ENCODE results near the gene GGA2. TPM values are rescaled to one million over a fixed set of nuclear protein-coding genes. Genes with fewer than 3 reads are reported as not detected.

GGA2 gene
- total RNA-seq, 4 donors from 2014 or later, result 21.7 to 51.8 (median 36.9) TPM

- in situ Hi-C loops (cut with MboI; ENCODE audit: low pct_ligation_motif_present in 1 of 4, low pct_unique_long_range_greater_than_20kb in 1 of 4, low sequenced_read_pairs in 3 of 4), result no loop called here
- WGBS, 2 donors (ENCODE audit: low coverage in 1 of 2), result 80 to 86% methylated on average over 1 to 7 of the region's 7 CpGs
Observed at GRCh38 chr16:23416816-23417215, 93.5 kb downstream of the GGA2 start.

GRCh38 chr16:23414731-23415130, 95.6 kb downstream of the GGA2 start:
- Histone ChIP-seq H3K9me3 (no peaks in the 10 kb centered on the region), H3K4me1 (peaks cover 0 to 7% (median under 1%) of the 10 kb centered on the region in 4 donors), H3K4me3 (no peak overlapping the region), H3K36me3 (peaks cover 0 to 29% (median 4%) of the 10 kb centered on the region in 4 donors), H3K27me3 (no peaks in the 10 kb centered on the region), H3K27ac (no peak overlapping the region)
- TF ChIP-seq POLR2A (IDR thresholded peaks at IDR 0.05), result no peak
- TF ChIP-seq CTCF (IDR thresholded peaks at IDR 0.05), result no peak
- TF ChIP-seq POLR2AphosphoS5 (IDR thresholded peaks at IDR 0.05), result no peak
- TF ChIP-seq EP300 (IDR thresholded peaks at IDR 0.05; ENCODE audit: low read depth), result no peak
- in situ Hi-C loops (cut with MboI; ENCODE audit: low pct_ligation_motif_present in 1 of 4, low pct_unique_long_range_greater_than_20kb in 1 of 4, low sequenced_read_pairs in 3 of 4), result no loop called here
- 95 to 100% methylated on average over 2 to 6 of the region's 6 CpGs for whole genome bisulfite sequencing, 2 donors (ENCODE audit: low coverage in 1 of 2)
- DNase-seq, result no peak
- intact Hi-C loops (cut with DNase I; ENCODE audit: low total_unique reads), result no loop called here

More at GRCh38 chr16:23416816-23417215, 93.5 kb downstream of the GGA2 start:
- no peak for TF ChIP-seq POLR2A (IDR thresholded peaks at IDR 0.05)
- TF ChIP-seq POLR2AphosphoS5 (IDR thresholded peaks at IDR 0.05), result no peak
- no peak for TF ChIP-seq EP300 (IDR thresholded peaks at IDR 0.05; ENCODE audit: low read depth)
- H3K4me1 ChIP-seq, result peaks cover 0 to 6% (median 0%) of the 10 kb centered on the region in 4 donors
- H3K36me3 ChIP-seq, result peaks cover 0 to 29% (median 4%) of the 10 kb centered on the region in 4 donors
- no peaks in the 10 kb centered on the region for H3K9me3 ChIP-seq
- intact Hi-C loops (cut with DNase I; ENCODE audit: low total_unique reads), result no loop called here
- no peak for DNase-seq
- no peak overlapping the region for H3K27ac ChIP-seq
- no peaks in the 10 kb centered on the region for H3K27me3 ChIP-seq
- no peak overlapping the region for H3K4me3 ChIP-seq

Small RNAs within 50 kb of the gene (small RNA-seq; reads per million reads assigned to genes)
- 0 reads per million in 4 donors for gene RF00072

Other genes starting within 250 kb of the GGA2 start
- 100 to 1,000 TPM; 142 to 729 (median 556) TPM for gene SCNN1B, start 208.2 kb downstream of the GGA2 start, total RNA-seq
- gene COG7, start 57.3 kb downstream of the GGA2 start, total RNA-seq, result 100 to 1,000 TPM in 1 of 4 donors, 10 to 100 TPM in 3; 37.1 to 121 (median 54.6) TPM
- 10 to 100 TPM in 3 of 4 donors, 1 to 10 TPM in 1; 9.4 to 88.2 (median 14.3) TPM for gene EARS2, start 46.9 kb upstream of the GGA2 start, total RNA-seq
- gene UBFD1, start 47.2 kb upstream of the GGA2 start, total RNA-seq, result 100 to 1,000 TPM in 2 of 4 donors, 10 to 100 TPM in 2; 34.3 to 186 (median 80.6) TPM
- 100 to 1,000 TPM in 2 of 4 donors, 10 to 100 TPM in 2; 73.3 to 142 (median 108) TPM for gene NDUFAB1, start 85.8 kb upstream of the GGA2 start, total RNA-seq
- gene PALB2, start 130.8 kb upstream of the GGA2 start, total RNA-seq, result 10 to 100 TPM in 1 of 4 donors, 1 to 10 TPM in 3; 1.4 to 10.6 (median 8.0) TPM
- gene DCTN5, start 131.0 kb upstream of the GGA2 start, total RNA-seq, result 10 to 100 TPM in 3 of 4 donors, 1 to 10 TPM in 1; 8.0 to 52.2 (median 37.5) TPM
- gene PLK1, start 168.4 kb upstream of the GGA2 start, total RNA-seq, result 10 to 100 TPM in 1 of 4 donors, 1 to 10 TPM in 3; 1.5 to 20.1 (median 4.3) TPM
- gene ERN2, start 202.7 kb upstream of the GGA2 start, total RNA-seq, result 100 to 1,000 TPM; 114 to 408 (median 168) TPM
- 100 to 1,000 TPM in 2 of 4 donors, 10 to 100 TPM in 2; 90.9 to 264 (median 122) TPM for gene CHP2, start 244.5 kb upstream of the GGA2 start, total RNA-seq